ENCODE results near the gene RNU1-1. TPM values are rescaled to one million over a fixed set of nuclear protein-coding genes. Genes with fewer than 3 reads are reported as not detected.
"Not testable (repeated sequence)": the region's sequence is repeated elsewhere in the genome, so short reads cannot be mapped to it uniquely, and the experiment has no call there.

Gene RNU1-1
- total and polyA plus RNA-seq, 2 donors (not counting 1 experiment from before 2014, with no cell fraction given), result 4,377 TPM; not detected in 1

GRCh38 chr1:16519255-16519951 is 5.3 kb upstream of the RNU1-1 start:
- intact Hi-C loops (cut with micrococcal nuclease), result not testable (repeated sequence)

GRCh38 chr1:16518913-16519254 is 4.8 kb upstream of the RNU1-1 start:
- intact Hi-C loops (cut with micrococcal nuclease); H2AFZ ChIP-seq (ENCODE audit: insufficient read depth, low read depth, low read length, poor library complexity, severe bottlenecking); POLR2A ChIA-PET; H3K9ac ChIP-seq (ENCODE audit: low read length); H3K79me2 ChIP-seq (ENCODE audit: control insufficient read depth, insufficient read depth, low read length); H3K4me1 ChIP-seq (ENCODE audit: control insufficient read depth in 2 of 2, insufficient read depth in 2 of 2, low read length in 2 of 2); H3K4me2 ChIP-seq (replicated peaks; ENCODE audit: low read depth, low read length, poor library complexity, severe bottlenecking); H3K9me3 ChIP-seq (ENCODE audit: control extremely low read depth in 1 of 3, control insufficient read depth in 2 of 3, insufficient read depth in 1 of 3, low read length in 2 of 3); H4K20me1 ChIP-seq (ENCODE audit: control insufficient read depth, insufficient read depth, low read length, poor library complexity, severe bottlenecking); H3K9me3 Mint-ChIP-seq (ENCODE audit: insufficient read depth); H3K27ac Mint-ChIP-seq; H3K4me3 Mint-ChIP-seq; H3K36me3 ChIP-seq (replicated peaks in 1 of 2; ENCODE audit: control extremely low read depth in 1 of 2, control insufficient read depth in 1 of 2, extremely low read depth in 1 of 2, insufficient read depth in 2 of 2, low read length in 1 of 2); H3K4me1 Mint-ChIP-seq; CTCF ChIA-PET; H3K4me3 ChIP-seq (ENCODE audit: control extremely low read depth in 1 of 5, extremely low read depth in 1 of 5, insufficient read depth in 1 of 5, low read depth in 2 of 5, low read length in 4 of 5); DNase-seq; ATAC-seq (ENCODE audit: low read depth); H3K27ac ChIP-seq (ENCODE audit: low read length in 2 of 2): not testable (repeated sequence)
- peaks cover 0 to 25% (median 11%) of the 10 kb centered on the region in 4 experiments for H3K27me3 ChIP-seq (replicated peaks in 1 of 4; ENCODE audit: control extremely low read depth in 1 of 4, control insufficient read depth in 3 of 4, insufficient read depth in 4 of 4, low read length in 3 of 4)
- H3K27me3 Mint-ChIP-seq, result peaks cover 26% of the 10 kb centered on the region
- WGBS (ENCODE audit: insufficient coverage), result 83% methylated on average over 1 of the region's 3 CpGs

More at GRCh38 chr1:16519255-16519951, 5.3 kb upstream of the RNU1-1 start:
- H3K9me3 ChIP-seq (ENCODE audit: control extremely low read depth in 1 of 3, control insufficient read depth in 2 of 3, insufficient read depth in 1 of 3, low read length in 2 of 3); H3K4me1 ChIP-seq (ENCODE audit: control insufficient read depth in 2 of 2, insufficient read depth in 2 of 2, low read length in 2 of 2); H3K9me3 Mint-ChIP-seq (ENCODE audit: insufficient read depth); H3K4me1 Mint-ChIP-seq; ATAC-seq (ENCODE audit: low read depth); H2AFZ ChIP-seq (ENCODE audit: insufficient read depth, low read depth, low read length, poor library complexity, severe bottlenecking); H3K27ac Mint-ChIP-seq; DNase-seq; H3K4me3 ChIP-seq (ENCODE audit: control extremely low read depth in 1 of 5, extremely low read depth in 1 of 5, insufficient read depth in 1 of 5, low read depth in 2 of 5, low read length in 4 of 5); H3K4me3 Mint-ChIP-seq; H3K4me2 ChIP-seq (replicated peaks; ENCODE audit: low read depth, low read length, poor library complexity, severe bottlenecking); H3K9ac ChIP-seq (ENCODE audit: low read length); CTCF ChIA-PET; H3K36me3 ChIP-seq (replicated peaks in 1 of 2; ENCODE audit: control extremely low read depth in 1 of 2, control insufficient read depth in 1 of 2, extremely low read depth in 1 of 2, insufficient read depth in 2 of 2, low read length in 1 of 2); H3K27ac ChIP-seq (ENCODE audit: low read length in 2 of 2); H4K20me1 ChIP-seq (ENCODE audit: control insufficient read depth, insufficient read depth, low read length, poor library complexity, severe bottlenecking); H3K79me2 ChIP-seq (ENCODE audit: control insufficient read depth, insufficient read depth, low read length); POLR2A ChIA-PET: not testable (repeated sequence)
- peaks cover 26% of the 10 kb centered on the region for H3K27me3 Mint-ChIP-seq
- peaks cover 0 to 25% (median 11%) of the 10 kb centered on the region in 4 experiments for H3K27me3 ChIP-seq (replicated peaks in 1 of 4; ENCODE audit: control extremely low read depth in 1 of 4, control insufficient read depth in 3 of 4, insufficient read depth in 4 of 4, low read length in 3 of 4)
- 70% methylated on average over 2 of the region's 6 CpGs for WGBS (ENCODE audit: insufficient coverage)

- H3K9ac ChIP-seq (ENCODE audit: low read length); H2AFZ ChIP-seq (ENCODE audit: insufficient read depth, low read depth, low read length, poor library complexity, severe bottlenecking); H3K9me3 ChIP-seq (ENCODE audit: control extremely low read depth in 1 of 3, control insufficient read depth in 2 of 3, insufficient read depth in 1 of 3, low read length in 2 of 3); CTCF ChIA-PET; H3K4me2 ChIP-seq (replicated peaks; ENCODE audit: low read depth, low read length, poor library complexity, severe bottlenecking); ATAC-seq (ENCODE audit: low read depth); H3K4me1 Mint-ChIP-seq; POLR2A ChIA-PET; H4K20me1 ChIP-seq (ENCODE audit: control insufficient read depth, insufficient read depth, low read length, poor library complexity, severe bottlenecking); H3K36me3 ChIP-seq (replicated peaks in 1 of 2; ENCODE audit: control extremely low read depth in 1 of 2, control insufficient read depth in 1 of 2, extremely low read depth in 1 of 2, insufficient read depth in 2 of 2, low read length in 1 of 2); H3K27ac Mint-ChIP-seq; DNase-seq; intact Hi-C loops (cut with micrococcal nuclease); H3K4me3 Mint-ChIP-seq; H3K4me3 ChIP-seq (ENCODE audit: control extremely low read depth in 1 of 5, extremely low read depth in 1 of 5, insufficient read depth in 1 of 5, low read depth in 2 of 5, low read length in 4 of 5); H3K9me3 Mint-ChIP-seq (ENCODE audit: insufficient read depth); H3K27ac ChIP-seq (ENCODE audit: low read length in 2 of 2); H3K79me2 ChIP-seq (ENCODE audit: control insufficient read depth, insufficient read depth, low read length): not testable (repeated sequence)
- peaks cover 0 to 17% of the 10 kb centered on the region in 2 donors for H3K4me1 ChIP-seq (ENCODE audit: control insufficient read depth in 2 of 2, insufficient read depth in 2 of 2, low read length in 2 of 2)
- H3K27me3 ChIP-seq (replicated peaks in 1 of 4; ENCODE audit: control extremely low read depth in 1 of 4, control insufficient read depth in 3 of 4, insufficient read depth in 4 of 4, low read length in 3 of 4), result peaks cover 0 to 22% (median 11%) of the 10 kb centered on the region in 4 experiments
- H3K27me3 Mint-ChIP-seq, result peaks cover 26% of the 10 kb centered on the region
- 70% methylated on average over 2 of the region's 5 CpGs for WGBS (ENCODE audit: insufficient coverage)
Observed at GRCh38 chr1:16516694-16517410, 2.8 kb upstream of the RNU1-1 start.
